ENCODE measurements around the gene RERE. TPM values are rescaled to one million over a fixed set of nuclear protein-coding genes. Genes with fewer than 3 reads are reported as not detected.

RERE gene
- total RNA-seq, 1 donor from 2014 or later: 64.6 TPM

DNA sequence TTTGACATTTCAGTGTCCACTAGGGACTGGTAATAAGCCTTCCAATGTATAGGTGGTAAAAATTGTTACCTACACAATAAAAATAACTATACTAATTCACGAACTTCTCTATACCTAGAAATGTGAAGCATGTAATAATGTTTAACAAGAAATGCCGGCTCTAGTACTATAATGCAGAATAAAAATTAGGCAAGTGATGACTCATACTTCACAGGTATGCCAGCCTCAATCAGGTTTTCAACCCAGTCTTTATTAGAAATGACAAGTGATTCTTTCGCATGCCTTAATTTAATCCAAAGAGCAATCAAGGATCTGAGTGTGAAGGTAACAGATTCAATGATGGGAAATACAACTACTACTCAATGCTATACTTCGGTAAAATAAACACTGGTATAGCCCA, 134.9 kb downstream of the RERE start:
- H3K27ac ChIP-seq: no peak overlapping the region
- no peaks in the 10 kb centered on the region for H3K9me3 ChIP-seq
- DNase-seq (ENCODE audit: low spot score in 2 of 2): no peak
- intact Hi-C loops (cut with DNase I): no loop called here
- no peaks in the 10 kb centered on the region for H3K4me1 ChIP-seq
- no peak overlapping the region for H3K4me3 ChIP-seq
- H3K27me3 ChIP-seq: no peaks in the 10 kb centered on the region
- H3K36me3 ChIP-seq: no peaks in the 10 kb centered on the region
- TF ChIP-seq, protein P1, sequence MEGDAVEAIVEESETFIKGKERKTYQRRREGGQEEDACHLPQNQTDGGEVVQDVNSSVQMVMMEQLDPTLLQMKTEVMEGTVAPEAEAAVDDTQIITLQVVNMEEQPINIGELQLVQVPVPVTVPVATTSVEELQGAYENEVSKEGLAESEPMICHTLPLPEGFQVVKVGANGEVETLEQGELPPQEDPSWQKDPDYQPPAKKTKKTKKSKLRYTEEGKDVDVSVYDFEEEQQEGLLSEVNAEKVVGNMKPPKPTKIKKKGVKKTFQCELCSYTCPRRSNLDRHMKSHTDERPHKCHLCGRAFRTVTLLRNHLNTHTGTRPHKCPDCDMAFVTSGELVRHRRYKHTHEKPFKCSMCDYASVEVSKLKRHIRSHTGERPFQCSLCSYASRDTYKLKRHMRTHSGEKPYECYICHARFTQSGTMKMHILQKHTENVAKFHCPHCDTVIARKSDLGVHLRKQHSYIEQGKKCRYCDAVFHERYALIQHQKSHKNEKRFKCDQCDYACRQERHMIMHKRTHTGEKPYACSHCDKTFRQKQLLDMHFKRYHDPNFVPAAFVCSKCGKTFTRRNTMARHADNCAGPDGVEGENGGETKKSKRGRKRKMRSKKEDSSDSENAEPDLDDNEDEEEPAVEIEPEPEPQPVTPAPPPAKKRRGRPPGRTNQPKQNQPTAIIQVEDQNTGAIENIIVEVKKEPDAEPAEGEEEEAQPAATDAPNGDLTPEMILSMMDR (IDR thresholded peaks at IDR 0.05): no peak

DNA sequence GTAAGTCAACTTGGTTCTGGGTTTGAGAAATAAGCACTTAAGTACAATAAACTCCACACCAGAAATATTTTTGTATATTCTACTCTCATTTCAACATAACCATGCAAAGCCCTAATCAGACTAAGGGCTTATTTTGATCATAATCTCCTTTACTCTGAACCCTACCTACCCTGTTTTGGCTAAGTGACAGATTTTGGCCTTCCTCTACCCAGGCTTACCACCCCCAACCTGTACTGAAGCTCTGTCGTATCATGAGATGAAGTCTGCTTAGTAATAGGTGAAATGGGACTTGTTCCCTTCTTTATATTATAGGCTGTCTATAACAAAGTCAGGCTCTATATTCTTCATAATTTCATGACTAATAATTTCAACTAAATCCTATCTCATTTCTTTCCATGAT, 135.5 kb downstream of the RERE start:
- intact Hi-C loops (cut with DNase I): no loop called here
- TF ChIP-seq, protein P1 (IDR thresholded peaks at IDR 0.05): no peak
- Histone ChIP-seq H3K4me3 (no peak overlapping the region), H3K27ac (no peak overlapping the region), H3K36me3 (no peaks in the 10 kb centered on the region), H3K27me3 (no peaks in the 10 kb centered on the region), H3K9me3 (no peaks in the 10 kb centered on the region), H3K4me1 (no peaks in the 10 kb centered on the region)
- no peak for DNase-seq (ENCODE audit: low spot score in 2 of 2)

DNA sequence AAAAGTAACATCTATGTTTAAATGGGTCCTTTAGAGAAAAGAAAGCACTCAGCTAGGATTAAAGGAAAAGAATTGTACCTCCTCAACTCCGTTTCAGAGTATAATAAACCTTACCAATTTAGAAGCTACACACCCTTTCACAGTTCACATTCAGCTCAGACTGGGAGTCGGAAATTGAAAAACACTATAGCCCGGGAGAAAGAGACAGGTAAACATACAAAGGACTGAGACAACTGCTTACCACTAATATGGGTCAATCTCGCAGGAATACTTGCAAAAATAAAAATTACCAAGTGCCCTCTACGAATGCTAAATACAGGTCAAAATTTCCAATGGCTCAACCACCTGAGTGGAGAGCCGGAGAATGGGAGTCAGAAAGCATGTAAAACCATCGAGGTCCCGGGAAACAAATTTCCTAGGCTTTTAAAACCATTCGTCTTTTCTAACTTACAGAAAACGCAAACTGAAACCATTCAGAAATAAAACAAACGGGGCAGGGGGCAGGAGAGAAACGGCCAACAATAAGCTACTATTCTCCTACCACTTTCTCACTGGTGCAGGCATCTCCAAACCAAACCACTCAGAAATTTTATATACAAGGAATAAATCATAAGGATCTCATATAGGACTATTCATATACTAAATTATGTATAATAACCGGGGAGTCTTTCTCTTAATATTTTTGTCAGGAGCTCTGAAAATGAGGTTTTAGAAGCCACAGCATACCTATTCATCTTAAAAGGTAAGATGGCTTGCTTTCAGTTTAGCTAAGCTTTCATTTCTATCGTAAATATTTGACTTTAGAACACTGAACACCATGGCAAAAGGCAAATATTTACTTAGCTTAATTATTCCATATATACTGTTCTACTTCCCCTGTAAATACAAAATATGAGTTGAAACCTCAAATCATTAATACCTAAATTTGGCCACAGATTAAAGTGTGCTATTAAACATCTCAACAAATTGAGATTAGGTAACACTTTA, 136.5 kb downstream of the RERE start:
- TF ChIP-seq, protein P1 (IDR thresholded peaks at IDR 0.05): no peak
- Histone ChIP-seq H3K27ac (no peak overlapping the region), H3K4me1 (no peaks in the 10 kb centered on the region), H3K27me3 (no peaks in the 10 kb centered on the region), H3K36me3 (no peaks in the 10 kb centered on the region), H3K4me3 (no peak overlapping the region), H3K9me3 (no peaks in the 10 kb centered on the region)
- DNase-seq (ENCODE audit: low spot score in 2 of 2): no peak
- intact Hi-C loops (cut with DNase I): no loop called here

DNA sequence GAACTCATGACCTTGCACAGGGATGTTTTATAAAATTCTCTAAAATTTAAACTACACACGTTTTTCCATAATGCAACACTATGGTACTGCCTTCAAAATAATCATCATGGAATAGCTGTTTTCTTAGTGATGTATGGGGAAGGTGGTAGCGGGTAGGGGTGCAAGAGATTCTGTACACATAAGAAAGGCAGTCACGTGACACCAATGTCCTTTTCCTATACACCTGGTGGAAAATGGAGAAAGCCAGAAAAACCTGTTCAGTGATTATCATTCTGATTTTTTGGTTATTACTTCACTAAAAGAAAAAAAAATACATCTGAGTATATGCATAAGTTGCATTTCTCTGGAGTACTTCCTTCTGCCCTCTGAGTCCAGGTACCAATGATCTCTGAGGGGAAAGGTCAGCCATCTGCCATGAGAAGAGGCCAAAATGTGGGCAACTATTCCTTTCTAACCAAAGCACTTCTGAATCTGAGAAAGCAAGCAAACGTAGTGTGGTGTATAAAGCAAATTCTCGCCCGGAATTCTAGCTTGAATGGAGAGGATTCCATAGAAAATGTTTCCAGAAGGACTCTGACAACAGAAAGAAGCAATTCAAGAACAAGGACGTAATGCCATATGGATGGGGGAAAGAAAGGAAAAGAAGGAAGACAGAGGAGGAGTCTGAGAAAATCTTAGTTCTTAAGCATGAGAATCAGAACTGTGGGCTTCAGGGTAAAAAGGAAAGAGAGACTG, 137.3 kb downstream of the RERE start:
- intact Hi-C loops (cut with DNase I): no loop called here
- Histone ChIP-seq H3K9me3 (no peaks in the 10 kb centered on the region), H3K36me3 (no peaks in the 10 kb centered on the region), H3K4me1 (no peaks in the 10 kb centered on the region), H3K27me3 (no peaks in the 10 kb centered on the region), H3K4me3 (no peak overlapping the region), H3K27ac (no peak overlapping the region)
- TF ChIP-seq, protein P1 (IDR thresholded peaks at IDR 0.05): no peak
- no peak for DNase-seq (ENCODE audit: low spot score in 2 of 2)

DNA sequence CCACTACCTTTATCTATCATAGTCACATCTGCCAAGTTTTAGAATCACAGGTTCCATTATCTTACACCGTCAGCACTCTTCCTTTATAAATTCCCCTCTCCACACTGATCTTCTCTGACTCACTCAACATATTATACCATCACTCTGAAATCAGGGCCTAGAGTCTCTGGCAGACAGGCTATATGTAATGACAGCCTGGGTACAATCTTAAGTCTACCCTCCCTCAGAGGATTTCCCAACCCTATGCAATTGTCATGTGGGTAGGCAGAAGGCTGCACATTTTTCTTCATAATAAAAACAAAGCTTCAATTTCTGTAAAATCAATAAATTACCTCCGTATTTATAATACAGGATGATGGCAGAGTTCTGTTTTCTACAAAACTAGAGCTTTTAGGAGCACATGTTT, 138.0 kb downstream of the RERE start:
- H3K36me3 ChIP-seq: no peaks in the 10 kb centered on the region
- intact Hi-C loops (cut with DNase I): no loop called here
- H3K9me3 ChIP-seq: no peaks in the 10 kb centered on the region
- H3K27ac ChIP-seq: no peak overlapping the region
- no peak overlapping the region for H3K4me3 ChIP-seq
- TF ChIP-seq, protein P1 (IDR thresholded peaks at IDR 0.05): no peak
- no peak for DNase-seq (ENCODE audit: low spot score in 2 of 2)
- no peaks in the 10 kb centered on the region for H3K27me3 ChIP-seq
- H3K4me1 ChIP-seq: no peaks in the 10 kb centered on the region
